GM12891 (cell line): ENCODE data around the gene PSMB1.
"Not testable (repeated sequence)": the region's sequence is repeated elsewhere in the genome, so short reads cannot be mapped to it uniquely, and the experiment has no call there.

Experiments
- POLR2A ChIP-seq: IDR thresholded peaks from 2 replicates; pipeline ENCODE4 v1.6.1; 2011; ENCODE audit warnings: low read depth, low read length, control low read depth
- POLR2AphosphoS5 ChIP-seq: IDR thresholded peaks from 2 replicates; pipeline ENCODE4 v1.6.1; 2011; ENCODE audit warnings: low read depth, low read length, control low read depth
- SPI1 ChIP-seq: IDR thresholded peaks from 2 replicates; pipeline ENCODE4 v1.6.1; 2011; ENCODE audit warnings: low read depth, low read length, control low read depth
- TAF1 ChIP-seq: IDR thresholded peaks from 2 replicates; pipeline ENCODE4 v1.6.1; 2011; ENCODE audit warnings: low read depth, low read length, control low read depth

GRCh38 chr6:170502268-170502667, 50.8 kb downstream of the PSMB1 start:
- not testable (repeated sequence) for TF ChIP-seq POLR2A, TAF1, POLR2AphosphoS5, SPI1
